ENCODE data around the gene DRD1.

The DRD1 gene

DNA sequence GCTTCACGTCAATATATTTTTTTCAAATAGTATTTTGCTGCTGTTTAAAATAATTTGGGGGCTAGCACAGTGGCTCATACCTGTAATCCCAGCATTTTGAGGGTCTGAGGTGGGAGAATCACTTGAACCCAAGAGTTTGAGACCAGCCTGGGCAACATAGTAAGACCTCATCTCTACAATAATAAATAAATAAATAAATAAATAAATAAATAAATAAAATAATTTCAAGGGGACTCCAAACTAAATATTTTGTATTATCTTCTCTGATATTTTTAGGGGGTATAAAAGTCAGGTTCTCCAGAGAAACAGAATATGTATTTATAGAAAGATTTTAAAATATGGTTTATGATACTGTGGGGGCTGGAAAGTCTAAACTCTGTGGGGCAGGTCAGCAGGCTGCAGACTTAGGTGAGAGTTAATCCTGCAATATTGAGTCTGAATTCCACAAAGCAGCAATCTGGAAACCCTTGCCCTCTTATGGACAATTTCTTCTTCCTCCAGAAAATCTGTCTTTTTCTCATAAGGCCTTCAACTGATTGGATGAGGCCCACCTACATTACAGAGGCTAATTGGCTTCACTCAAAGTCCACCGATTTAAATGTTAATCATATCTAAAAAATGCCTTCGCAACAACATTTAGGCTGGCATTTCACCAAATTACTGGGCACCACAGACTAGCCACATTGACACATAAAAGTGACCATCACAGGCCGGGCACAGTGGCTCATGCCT is 53.5 kb downstream of the DRD1 start:
- CTCF ChIA-PET, result no interaction called here
- Mint-ChIP-seq H3K4me1 (no peaks in the 10 kb centered on the region), H3K27me3 (peaks cover 8% of the 10 kb centered on the region), H3K27ac (no peak overlapping the region), H3K4me3 (no peak overlapping the region), H3K9me3 (no peaks in the 10 kb centered on the region), H3K36me3 (no peaks in the 10 kb centered on the region)
- no peak for DNase-seq
